Right atrium auricular region (tissue), 2 donors: ENCODE results near the gene PVALEF. TPM values are rescaled to one million over a fixed set of nuclear protein-coding genes. Genes with fewer than 3 reads are reported as not detected.

Experiments used
- DNase-seq: peaks from one replicate; pipeline ENCODE4 v3.0.0-alpha.2; 2019; ENCODE audit warnings: low spot score
- H3K27ac ChIP-seq, 2 donors: fragments of 200-600 bp; sonication (generic); 1 replicate in 1 of 2; 2 replicates in 1 of 2; pipeline ENCODE4 v1.5.1; 2016 to 2019
- H3K27me3 ChIP-seq, 2 donors: fragments of 200-600 bp; sonication (generic); one replicate each; pipeline versions ENCODE4 v1.5.1 to v1.6.0; 2017 to 2019
- H3K36me3 ChIP-seq: fragments of 200-600 bp; sonication (generic); one replicate; pipeline ENCODE4 v1.5.1; 2016
- H3K4me1 ChIP-seq, 2 donors: fragments of 200-600 bp; sonication (generic); one replicate each; pipeline versions ENCODE4 v1.5.1 to v1.6.0; 2017 to 2019
- H3K4me3 ChIP-seq, 2 donors: fragments of 200-600 bp; sonication (generic); 1 replicate in 1 of 2; 2 replicates in 1 of 2; pipeline ENCODE4 v1.5.1; 2017 to 2019; ENCODE audit warnings: mild to moderate bottlenecking in 1 of 2, moderate library complexity in 1 of 2
- H3K9me3 ChIP-seq, 2 donors: fragments of 200-600 bp; sonication (generic); one replicate each; pipeline ENCODE4 v1.5.1; 2019
- total RNA-seq, 2 donors: library from RNA; depleted of rRNA; stranded (reverse); fragments of >200 nt; gene quantifications; one replicate each; pipeline ENCODE4 v1.1.0, GENCODE V29; 2016
- TF ChIP-seq, protein P1 (sequence below), 2 donors: fragments of 200-600 bp; sonication (generic); IDR thresholded peaks; one replicate each; pipeline ENCODE4 v1.5.1; 2019; ENCODE audit warnings: antibody characterized with exemption in 2 of 2

PVALEF gene
- total RNA-seq, 2 donors from 2014 or later, result not detected

- Histone ChIP-seq H3K4me3 (no peak overlapping the region), H3K36me3 (no peaks in the 10 kb centered on the region), H3K9me3 (no peaks in the 10 kb centered on the region), H3K27me3 (no peaks in the 10 kb centered on the region), H3K27ac (no peak overlapping the region), H3K4me1 (no peaks in the 10 kb centered on the region)
- DNase-seq, result no peak
- TF ChIP-seq, protein P1, sequence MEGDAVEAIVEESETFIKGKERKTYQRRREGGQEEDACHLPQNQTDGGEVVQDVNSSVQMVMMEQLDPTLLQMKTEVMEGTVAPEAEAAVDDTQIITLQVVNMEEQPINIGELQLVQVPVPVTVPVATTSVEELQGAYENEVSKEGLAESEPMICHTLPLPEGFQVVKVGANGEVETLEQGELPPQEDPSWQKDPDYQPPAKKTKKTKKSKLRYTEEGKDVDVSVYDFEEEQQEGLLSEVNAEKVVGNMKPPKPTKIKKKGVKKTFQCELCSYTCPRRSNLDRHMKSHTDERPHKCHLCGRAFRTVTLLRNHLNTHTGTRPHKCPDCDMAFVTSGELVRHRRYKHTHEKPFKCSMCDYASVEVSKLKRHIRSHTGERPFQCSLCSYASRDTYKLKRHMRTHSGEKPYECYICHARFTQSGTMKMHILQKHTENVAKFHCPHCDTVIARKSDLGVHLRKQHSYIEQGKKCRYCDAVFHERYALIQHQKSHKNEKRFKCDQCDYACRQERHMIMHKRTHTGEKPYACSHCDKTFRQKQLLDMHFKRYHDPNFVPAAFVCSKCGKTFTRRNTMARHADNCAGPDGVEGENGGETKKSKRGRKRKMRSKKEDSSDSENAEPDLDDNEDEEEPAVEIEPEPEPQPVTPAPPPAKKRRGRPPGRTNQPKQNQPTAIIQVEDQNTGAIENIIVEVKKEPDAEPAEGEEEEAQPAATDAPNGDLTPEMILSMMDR (IDR thresholded peaks at IDR 0.05), result no peak
These were observed 25.8 kb downstream of the PVALEF start for GRCh38 chr17:81191116-81191515.

- H3K27ac ChIP-seq, result no peak overlapping the region
- TF ChIP-seq, protein P1 (IDR thresholded peaks at IDR 0.05), result no peak
- no peaks in the 10 kb centered on the region for H3K27me3 ChIP-seq
- no peak for DNase-seq
- H3K36me3 ChIP-seq, result no peaks in the 10 kb centered on the region
- H3K4me1 ChIP-seq, result no peaks in the 10 kb centered on the region
- no peaks in the 10 kb centered on the region for H3K9me3 ChIP-seq
- no peak overlapping the region for H3K4me3 ChIP-seq
These were observed 26.3 kb downstream of the PVALEF start for GRCh38 chr17:81191646-81192045.

DNA sequence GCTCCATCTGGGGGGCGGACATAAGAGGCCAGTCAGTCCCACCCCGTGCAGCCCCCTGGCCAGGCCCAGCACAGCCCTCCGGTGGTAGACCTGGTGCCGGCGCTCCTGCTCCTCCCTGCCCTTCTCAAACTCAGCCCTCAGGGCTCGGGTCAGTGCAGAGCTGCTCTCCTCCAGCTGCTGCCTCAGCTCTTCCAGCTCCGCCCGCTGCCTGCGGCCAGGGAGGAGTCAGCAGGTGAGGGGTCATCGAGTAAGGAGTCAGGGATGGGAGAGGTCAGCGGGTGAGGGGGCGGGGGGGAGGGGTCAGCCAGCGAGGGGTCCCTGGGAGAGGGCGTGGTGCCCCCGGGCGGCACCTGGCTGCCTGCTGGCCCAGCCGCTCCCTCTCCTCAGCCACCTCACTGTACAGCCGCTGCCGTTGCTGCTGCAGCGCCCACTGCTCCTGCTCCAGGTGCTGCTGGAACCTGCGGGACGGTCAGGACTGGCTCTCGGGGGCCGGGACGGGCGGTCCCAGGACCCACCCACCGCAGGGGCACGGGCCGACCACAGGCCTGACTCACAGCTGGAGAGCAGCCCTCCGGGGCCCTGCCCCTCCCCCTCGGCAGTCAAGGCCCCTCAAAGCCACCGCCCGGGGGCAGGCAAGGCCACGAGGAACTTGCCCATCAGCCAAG is 27.2 kb downstream of the PVALEF start:
- Histone ChIP-seq H3K36me3 (no peaks in the 10 kb centered on the region), H3K4me3 (no peak overlapping the region), H3K27ac (no peak overlapping the region), H3K4me1 (no peaks in the 10 kb centered on the region), H3K9me3 (no peaks in the 10 kb centered on the region), H3K27me3 (no peaks in the 10 kb centered on the region)
- no peak for DNase-seq
- TF ChIP-seq, protein P1 (IDR thresholded peaks at IDR 0.05), result no peak

- TF ChIP-seq, protein P1 (IDR thresholded peaks at IDR 0.05), result no peak
- H3K4me1 ChIP-seq, result no peaks in the 10 kb centered on the region
- no peak overlapping the region for H3K27ac ChIP-seq
- DNase-seq, result no peak
- H3K36me3 ChIP-seq, result no peaks in the 10 kb centered on the region
- no peaks in the 10 kb centered on the region for H3K9me3 ChIP-seq
- H3K27me3 ChIP-seq, result no peaks in the 10 kb centered on the region
- no peak overlapping the region for H3K4me3 ChIP-seq
These were observed 27.7 kb downstream of the PVALEF start for GRCh38 chr17:81193051-81193410.

DNA sequence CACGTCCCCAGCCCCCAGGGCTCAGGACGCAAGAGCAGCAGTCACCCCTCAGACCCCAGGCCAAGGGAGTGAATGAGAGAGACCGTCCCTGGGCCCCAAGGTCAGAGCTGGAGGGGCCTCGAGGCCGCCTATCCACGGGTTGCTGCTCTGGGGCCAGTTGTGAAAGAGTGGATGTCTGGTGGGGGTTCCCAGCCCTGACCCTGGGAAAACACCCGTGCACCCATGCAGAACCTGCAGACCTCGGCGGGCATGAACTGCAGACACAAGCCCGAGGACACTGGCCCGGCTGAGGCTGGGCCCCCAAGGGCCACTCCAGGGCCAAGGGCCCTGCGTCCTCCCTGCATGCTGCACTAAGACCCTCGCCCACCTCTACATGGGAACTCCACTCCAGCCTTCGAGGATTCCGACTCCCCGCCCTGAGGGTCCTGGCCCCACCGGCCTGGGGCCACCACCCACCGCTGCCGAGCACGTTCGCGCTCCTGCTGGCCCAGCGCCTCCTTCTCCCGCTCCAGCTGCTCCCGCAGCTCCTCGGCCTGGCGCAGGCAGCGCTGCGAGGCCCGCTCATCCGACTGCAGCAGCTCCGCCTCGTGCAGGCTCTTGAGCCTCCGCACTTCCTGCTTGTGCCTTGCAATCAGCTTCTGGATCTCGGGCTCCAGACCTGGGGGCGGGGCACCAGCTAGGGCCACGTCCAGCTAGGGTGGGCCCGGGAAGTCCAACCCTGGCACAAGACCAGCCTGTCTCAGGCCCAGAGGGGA is 28.3 kb downstream of the PVALEF start:
- DNase-seq, result no peak
- no peaks in the 10 kb centered on the region for H3K9me3 ChIP-seq
- no peak overlapping the region for H3K27ac ChIP-seq
- H3K36me3 ChIP-seq, result no peaks in the 10 kb centered on the region
- TF ChIP-seq, protein P1 (IDR thresholded peaks at IDR 0.05), result no peak
- no peaks in the 10 kb centered on the region for H3K4me1 ChIP-seq
- no peak overlapping the region for H3K4me3 ChIP-seq
- no peaks in the 10 kb centered on the region for H3K27me3 ChIP-seq
